Right lung (tissue), 10 donors: ENCODE results near the gene C12orf56. TPM values are rescaled to one million over a fixed set of nuclear protein-coding genes. Genes with fewer than 3 reads are reported as not detected.

Experiments
- DNase-seq, 2 donors: peaks; one replicate each; pipeline ENCODE4 v3.0.0-alpha.2; 2013
- long read RNA-seq, 8 donors: transcript quantifications; one replicate each; lab custom pipeline, GENCODE V29; 2026
- polyA plus RNA-seq, 5 donors: library from polyadenylated mRNA; unstranded; fragments of 120-200 nt; gene quantifications; one replicate each; pipeline versions ENCODE4 v1.2.1 to v1.2.3, GENCODE V29; 2013; ENCODE audit warnings: inconsistent platforms in 1 of 5, low replicate concordance in 1 of 5; ENCODE audit not compliant: insufficient read length in 5 of 5, insufficient read depth in 1 of 5

C12orf56 gene, protein sequence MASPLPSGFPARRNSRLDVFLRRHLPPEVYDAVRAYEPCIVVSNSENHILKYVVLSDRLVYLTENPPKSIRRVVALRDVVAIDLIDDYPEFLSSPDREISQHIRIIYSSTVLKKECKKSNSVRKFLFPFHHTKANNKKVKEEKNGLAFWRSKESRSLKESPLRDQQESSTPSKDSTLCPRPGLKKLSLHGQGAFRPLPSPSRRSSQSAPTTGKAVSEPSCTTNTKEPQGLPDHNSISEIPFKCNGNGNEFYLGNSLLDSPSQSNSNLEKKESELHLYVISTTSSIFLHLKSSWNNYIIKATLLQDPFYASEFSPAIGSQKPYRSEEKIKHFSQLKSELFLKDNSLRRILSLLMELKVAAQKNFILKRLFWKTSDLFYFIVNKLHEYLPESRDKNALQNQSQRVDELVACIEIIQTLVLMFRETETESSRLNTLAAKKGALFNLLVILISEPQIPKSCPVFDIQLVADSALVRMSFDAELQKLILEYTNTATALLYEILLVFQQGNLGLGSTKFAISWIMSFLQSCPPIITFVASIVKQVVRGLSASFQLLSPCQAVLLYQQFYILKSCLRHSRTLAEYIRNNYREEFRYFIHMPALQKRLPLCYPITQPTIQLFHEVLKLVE
- polyA plus RNA-seq = under 1 TPM; 0.03 to 0.22 (median 0.15) TPM
- long read RNA-seq, donor 1 = 0 reads
- long read RNA-seq, donor 2 = 0 reads
- long read RNA-seq, donor 3 = 0 reads
- long read RNA-seq, donor 4 = 0 reads
- long read RNA-seq, donor 5 = 0 reads
- long read RNA-seq, donor 6 = 0 reads
- long read RNA-seq, donor 7 = 0 reads
- long read RNA-seq, donor 8 = 0 reads

DNA sequence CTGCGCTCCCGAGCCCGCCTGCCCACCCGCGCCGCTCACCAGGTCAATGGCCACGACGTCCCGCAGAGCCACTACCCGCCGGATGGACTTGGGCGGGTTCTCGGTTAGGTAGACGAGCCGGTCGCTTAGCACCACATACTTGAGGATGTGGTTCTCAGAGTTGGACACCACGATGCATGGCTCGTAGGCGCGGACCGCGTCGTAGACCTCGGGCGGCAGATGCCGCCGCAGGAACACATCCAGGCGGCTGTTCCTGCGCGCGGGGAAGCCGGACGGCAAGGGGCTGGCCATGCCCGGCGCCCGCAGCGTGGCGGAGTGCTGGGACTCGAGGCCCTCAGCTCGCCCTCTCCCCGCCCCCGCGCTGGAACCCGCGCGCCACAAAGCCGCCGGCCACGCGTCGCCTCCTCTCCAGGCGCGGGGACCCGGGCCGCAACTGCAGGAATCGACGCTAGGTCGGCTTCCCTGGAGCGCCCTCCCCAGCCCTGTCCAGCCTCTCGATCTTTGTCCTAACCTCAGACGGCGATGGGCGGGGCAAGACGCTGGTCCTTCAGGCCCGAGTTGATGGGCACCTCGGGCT lies at the start of gene C12orf56:
Gene C12orf56 (minus strand): TSS at position 484 of the 577 bp plus-strand sequence. CDS start 193 bp downstream, at position 291.
- no peak for DNase-seq

- DNase-seq = no peak
These were observed 49.5 kb upstream of the C12orf56 start for GRCh38 chr12:64440100-64440499.

- DNase-seq = no peak
These were observed 43.4 kb upstream of the C12orf56 start for GRCh38 chr12:64433915-64434314.

- DNase-seq = no peak
These were observed 41.2 kb upstream of the C12orf56 start for GRCh38 chr12:64431791-64432190.

DNA sequence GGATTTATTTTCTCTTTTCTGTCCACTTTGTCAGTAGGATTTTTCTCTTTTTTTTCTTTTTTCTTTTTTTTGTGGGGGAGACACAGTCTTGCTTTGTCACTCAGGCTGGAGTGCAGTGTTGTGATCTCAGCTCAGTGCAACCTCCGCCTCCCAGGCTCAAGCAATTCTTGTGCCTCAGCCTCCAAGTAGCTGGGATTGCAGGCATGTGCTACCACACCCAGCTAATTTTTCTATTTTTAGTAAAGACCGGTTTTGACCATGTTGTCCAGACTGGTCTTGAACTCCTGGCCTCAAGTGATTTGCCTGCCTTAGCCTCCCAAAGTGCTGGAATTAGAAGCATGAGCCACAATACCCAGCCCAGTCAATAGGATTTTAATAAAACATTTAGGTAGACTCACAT lies 40.3 kb upstream of the C12orf56 start:
- DNase-seq = no peak

DNA sequence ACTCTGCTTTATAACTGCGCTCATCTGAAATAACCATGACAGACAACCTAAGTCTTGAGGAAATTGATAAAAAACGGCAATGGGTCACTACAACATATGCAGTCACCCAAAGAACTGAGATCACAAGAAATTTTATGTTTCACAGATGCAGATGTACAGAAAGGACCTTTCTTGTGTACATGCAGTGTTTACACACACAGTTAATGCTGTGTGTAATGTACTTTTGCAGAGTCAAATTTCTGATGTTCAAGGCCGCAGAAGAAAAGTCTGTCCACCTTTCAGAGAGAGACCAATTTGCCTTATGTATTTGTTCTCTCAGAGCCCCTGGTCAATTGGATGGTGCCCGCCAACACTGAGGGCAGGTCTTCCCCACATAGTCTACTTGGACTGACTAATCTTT lies 38.4 kb upstream of the C12orf56 start:
- DNase-seq = no peak

DNA sequence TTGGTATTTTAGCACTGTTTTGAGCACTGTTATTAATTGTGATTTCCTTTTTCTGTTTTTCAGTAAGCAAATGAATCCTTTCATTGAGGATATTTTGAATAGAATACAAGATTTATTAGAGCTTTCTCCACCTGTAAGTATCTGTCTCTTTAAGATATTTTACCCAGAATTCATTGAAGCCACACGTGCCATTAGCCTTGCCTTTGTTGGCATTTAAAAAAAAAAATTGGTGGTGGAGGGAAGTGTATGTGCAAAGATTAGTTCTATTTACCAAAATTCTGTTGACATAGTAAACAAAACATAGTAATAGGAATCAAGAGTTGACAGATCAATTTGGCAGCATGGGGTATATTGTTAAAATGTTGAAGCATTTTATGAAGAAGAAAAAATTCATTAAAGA lies 37.4 kb upstream of the C12orf56 start:
- no peak for DNase-seq

DNA sequence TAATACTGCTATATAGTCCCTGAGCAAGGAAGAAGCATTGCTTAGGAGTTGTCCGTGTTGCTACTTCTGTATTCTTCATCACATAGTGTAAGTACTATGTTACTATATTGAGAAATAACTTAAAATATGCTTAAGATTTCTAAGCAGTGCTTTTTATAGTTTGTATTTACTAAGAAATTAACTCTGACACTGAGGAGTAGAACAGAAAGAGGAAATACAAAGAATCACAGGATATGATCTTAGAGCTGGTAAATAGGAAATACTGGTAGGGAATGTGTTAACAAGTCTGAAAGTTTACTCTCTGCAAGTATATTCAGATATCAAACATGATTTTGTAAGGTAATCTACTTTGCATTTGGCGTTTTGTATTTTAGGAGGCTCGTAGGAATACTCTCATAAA lies 29.1 kb upstream of the C12orf56 start:
- no peak for DNase-seq

- no peak for DNase-seq
These were observed 27.7 kb upstream of the C12orf56 start for GRCh38 chr12:64418209-64418608.

GRCh38 chr12:64413884-64414283 lies 23.3 kb upstream of the C12orf56 start:
- DNase-seq = no peak

GRCh38 chr12:64412459-64412858 lies 21.9 kb upstream of the C12orf56 start:
- no peak for DNase-seq

DNA sequence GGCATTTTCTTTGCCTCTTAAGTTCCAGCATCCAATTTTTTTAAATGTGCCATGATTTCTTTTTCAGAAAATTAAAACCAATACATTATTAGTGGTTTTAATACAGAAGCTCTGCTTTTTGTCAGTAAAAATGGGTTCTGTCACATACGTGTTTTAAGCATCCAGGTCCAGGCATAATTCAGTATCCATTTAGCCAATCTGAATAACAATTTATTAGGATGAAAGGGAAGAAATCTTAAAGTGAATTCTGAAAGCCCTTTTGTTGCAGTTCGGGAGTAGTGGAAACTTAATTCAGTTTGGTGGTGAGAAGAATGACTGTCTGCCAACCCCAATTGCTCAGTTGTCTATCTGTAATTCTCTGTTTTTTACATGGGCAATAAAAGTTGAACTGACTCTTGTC lies 20.9 kb upstream of the C12orf56 start:
- no peak for DNase-seq

DNA sequence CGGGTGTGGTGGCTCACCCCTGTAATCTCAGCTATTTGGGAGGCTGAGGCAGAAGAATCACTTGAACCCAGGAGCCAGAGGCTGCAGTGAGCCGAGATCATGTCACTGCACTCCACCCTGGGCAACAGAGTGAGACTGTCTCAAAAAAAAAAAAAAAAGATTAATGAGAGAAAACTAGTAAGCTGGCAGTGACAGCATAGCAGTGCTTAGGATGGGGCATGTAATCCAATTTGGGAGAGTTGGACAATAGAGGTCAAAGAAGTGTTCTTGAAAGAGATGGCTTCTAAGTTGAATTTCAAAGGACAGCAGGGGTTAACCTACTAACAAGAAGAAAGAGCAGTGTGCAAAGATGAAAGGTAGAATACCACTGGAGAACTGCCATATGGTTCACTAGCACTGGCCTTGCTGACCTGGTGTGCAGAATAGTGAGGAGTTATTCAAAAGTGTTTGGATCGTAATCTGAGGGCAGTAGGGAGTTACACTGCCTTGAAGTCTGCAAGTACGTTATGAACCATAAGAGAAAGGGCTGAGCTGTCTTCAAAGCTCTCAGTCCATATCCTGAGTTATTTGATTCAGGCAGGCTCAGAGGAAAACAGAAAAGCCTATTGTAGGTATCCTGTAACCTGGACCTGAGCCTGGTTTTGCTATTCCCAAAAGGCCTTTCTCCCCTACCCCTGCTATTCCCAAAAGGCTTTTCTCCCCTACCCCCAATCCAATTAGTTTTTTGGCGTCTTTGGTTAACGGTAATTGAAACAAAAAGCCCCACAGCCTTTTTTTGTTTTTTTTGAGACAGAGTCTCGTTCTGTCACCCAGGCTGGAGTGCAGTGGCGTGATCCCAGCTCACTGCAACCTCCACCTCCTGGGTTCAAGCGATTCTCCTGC lies 17.0 kb upstream of the C12orf56 start:
- no peak for DNase-seq

GRCh38 chr12:64404470-64405256 lies 14.1 kb upstream of the C12orf56 start:
- DNase-seq = peak; percentile 53 to 76

GRCh38 chr12:64403707-64404469 lies 13.3 kb upstream of the C12orf56 start, which contains the start of gene XPOT:
XPOT (plus strand) TSS chr12:64404392; CDS start chr12:64410036, 5,644 bp downstream.
- peak; percentile 98 for DNase-seq

- no peak for DNase-seq
These were observed 11.6 kb upstream of the C12orf56 start for GRCh38 chr12:64402181-64402580.

DNA sequence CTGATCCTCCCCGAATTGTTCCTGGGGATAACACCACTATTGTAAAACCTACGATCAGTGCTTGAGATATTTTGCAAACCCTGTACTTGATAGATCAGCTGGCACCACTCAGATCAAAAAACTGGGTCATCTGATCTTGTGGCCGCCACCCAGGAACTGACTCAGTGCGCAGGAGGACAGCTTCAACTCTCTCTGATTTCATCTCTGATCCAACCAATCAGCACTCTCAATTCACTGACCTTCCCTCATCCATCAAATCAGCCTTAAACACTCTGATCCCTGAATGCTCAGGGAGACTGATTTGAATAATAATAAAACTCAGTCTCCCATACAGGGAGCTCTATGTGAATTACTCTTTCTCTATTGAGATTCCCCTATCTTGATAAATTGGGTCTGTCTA lies 9.5 kb upstream of the C12orf56 start:
- DNase-seq = no peak

DNA sequence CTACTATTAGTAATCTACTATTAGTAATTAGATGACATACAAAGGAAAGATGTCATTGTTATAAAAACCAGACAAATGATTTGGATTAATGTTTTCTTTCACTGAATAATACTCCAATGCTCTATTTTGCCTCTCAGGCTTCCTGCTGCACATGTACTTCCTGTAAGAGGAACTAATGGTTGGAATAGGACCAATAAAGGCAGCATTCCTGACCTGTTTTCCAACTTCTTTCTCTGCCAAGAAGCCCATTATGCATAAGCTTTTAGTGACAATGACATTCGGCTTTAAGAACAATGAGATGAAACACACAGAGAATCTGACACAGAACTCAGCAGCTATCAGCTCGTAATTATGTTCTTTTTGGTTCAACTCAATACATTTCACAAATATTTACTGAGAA lies 5.2 kb upstream of the C12orf56 start:
- DNase-seq = no peak

- DNase-seq = no peak
These were observed 1.7 kb upstream of the C12orf56 start for GRCh38 chr12:64392221-64392620.

GRCh38 chr12:64389154-64389553 lies 1.4 kb downstream of the C12orf56 start:
- no peak for DNase-seq
